ENCODE measurements around the gene CTXN1.

The CTXN1 gene

DNA sequence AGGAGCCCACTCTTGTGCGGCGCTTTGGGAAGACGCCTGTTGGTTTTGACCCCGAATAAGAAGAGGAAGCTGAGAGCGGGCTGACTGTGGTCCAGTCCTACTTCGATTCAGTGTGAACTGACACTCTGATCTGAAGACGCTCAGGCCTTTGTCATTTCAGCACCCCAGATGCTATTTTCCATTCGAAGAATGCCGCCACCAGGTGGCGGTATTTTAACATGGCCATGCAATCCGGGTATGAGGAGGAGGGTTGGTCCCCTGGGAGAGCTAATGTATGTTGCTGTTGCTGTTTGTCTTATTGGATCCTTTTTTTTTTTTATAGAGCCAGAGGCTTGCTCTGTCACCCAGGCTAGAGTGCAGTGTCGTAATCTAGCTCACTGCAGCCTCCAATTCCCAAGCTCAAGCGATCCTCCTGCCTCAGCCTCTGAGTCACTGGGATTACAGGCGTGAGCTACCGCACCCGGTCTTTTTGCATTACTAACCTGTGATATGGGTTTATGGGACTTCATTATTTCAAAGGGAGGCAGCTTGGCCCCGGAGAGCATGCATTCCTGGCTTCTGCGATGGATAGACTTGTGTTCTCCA, 18.3 kb upstream of the CTXN1 start:
- H3K4me3 ChIP-seq (ENCODE audit: low read length): peak overlapping the region; percentile 36; the same call in 1 of the 2 replicates
- H3K36me3 ChIP-seq (ENCODE audit: control insufficient read depth, insufficient read depth, low read length): peaks cover 7% of the 10 kb centered on the region; the same call in 1 of the 2 replicates
- H3K4me1 ChIP-seq (ENCODE audit: control insufficient read depth, insufficient read depth, low read length): no peaks in the 10 kb centered on the region
- H3K27me3 ChIP-seq (ENCODE audit: control insufficient read depth, insufficient read depth, low read length): no peaks in the 10 kb centered on the region
- H3K9me3 ChIP-seq (ENCODE audit: control insufficient read depth, insufficient read depth, low read length): no peaks in the 10 kb centered on the region
- no peak for DNase-seq (ENCODE audit: low read depth, low spot score)
- no peak overlapping the region for H3K27ac ChIP-seq (ENCODE audit: low read length)
- no CpG with 5 or more reads among the region's 18 CpGs for WGBS (ENCODE audit: insufficient coverage, insufficient read length)

DNA sequence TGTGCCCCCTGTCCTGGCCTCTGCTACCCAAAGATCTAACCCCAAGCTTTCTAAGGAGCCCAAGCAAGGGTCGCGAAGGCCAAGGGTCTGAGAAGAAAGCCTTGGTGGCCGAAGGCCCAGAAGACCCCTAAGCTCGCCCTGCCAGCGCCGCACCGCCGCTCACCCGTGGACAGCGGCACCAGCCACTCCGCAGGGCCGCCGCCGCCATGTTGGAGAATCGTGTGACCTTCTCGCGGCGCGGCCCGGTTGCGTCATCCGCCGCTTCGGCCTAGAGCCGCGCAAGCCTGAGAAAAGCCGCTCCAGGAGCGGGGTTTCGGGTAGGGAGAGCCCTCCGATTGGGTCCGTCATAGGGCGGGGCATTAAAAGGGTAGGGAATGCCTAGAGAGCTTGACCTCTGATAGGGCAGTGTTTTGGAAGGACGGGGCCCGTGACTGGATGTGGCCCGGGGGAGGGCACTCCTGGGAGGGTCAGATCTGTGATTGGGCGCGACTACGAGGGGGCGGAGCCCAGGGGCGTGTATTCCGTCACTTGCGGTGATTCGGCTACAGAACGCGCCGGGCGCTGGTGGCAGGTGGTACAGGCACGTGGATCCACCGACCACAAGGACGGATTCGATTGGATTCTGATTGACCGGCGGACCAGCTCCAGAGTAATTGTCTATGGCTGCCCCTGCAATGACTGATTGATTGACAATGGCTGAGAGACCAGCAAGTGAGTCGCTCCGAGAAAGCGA, 17.7 kb upstream of the CTXN1 start, which contains the start of gene TIMM44:
Gene TIMM44, minus strand, starts transcription at position 223 of the 733 bp plus-strand sequence. Its CDS starts 15 bp downstream, at position 208.
- peaks cover 7% of the 10 kb centered on the region; the same call in 1 of the 2 replicates for H3K36me3 ChIP-seq (ENCODE audit: control insufficient read depth, insufficient read depth, low read length)
- no peaks in the 10 kb centered on the region for H3K4me1 ChIP-seq (ENCODE audit: control insufficient read depth, insufficient read depth, low read length)
- H3K27me3 ChIP-seq (ENCODE audit: control insufficient read depth, insufficient read depth, low read length): no peaks in the 10 kb centered on the region
- DNase-seq (ENCODE audit: low read depth, low spot score): peak; percentile 99
- no CpG with 5 or more reads among the region's 56 CpGs for WGBS (ENCODE audit: insufficient coverage, insufficient read length)
- H3K27ac ChIP-seq (ENCODE audit: low read length): no peak within 1 kb of the TSS
- H3K4me3 ChIP-seq (ENCODE audit: low read length): peak within 1 kb of the TSS; percentile 67
- no peaks in the 10 kb centered on the region for H3K9me3 ChIP-seq (ENCODE audit: control insufficient read depth, insufficient read depth, low read length)

DNA sequence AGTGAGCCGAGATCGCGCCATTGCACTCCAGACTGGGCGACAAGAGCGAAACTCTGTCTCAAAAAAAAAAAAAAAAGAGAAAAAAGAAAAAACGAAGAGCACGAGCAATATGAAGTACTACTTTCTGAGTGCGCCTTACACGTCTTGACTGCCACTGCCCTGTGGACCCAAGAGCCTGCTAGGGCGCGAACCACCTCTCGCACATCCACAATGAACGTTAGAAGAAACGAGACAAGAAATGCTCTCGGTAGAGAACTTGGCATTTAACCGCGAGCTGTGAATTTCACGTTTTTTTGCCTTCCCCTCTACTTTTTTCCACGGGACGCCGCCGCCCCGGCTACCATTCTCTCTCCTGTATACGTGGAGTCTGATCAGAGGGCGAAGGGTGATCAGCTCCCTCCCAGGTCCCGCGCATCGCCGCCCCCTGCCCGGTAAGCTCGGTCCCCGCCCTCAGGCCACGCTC, 17.1 kb upstream of the CTXN1 start:
- no CpG with 5 or more reads among the region's 33 CpGs for WGBS (ENCODE audit: insufficient coverage, insufficient read length)
- Histone ChIP-seq H3K27ac (ENCODE audit: low read length) (no peak overlapping the region), H3K27me3 (ENCODE audit: control insufficient read depth, insufficient read depth, low read length) (no peaks in the 10 kb centered on the region), H3K9me3 (ENCODE audit: control insufficient read depth, insufficient read depth, low read length) (no peaks in the 10 kb centered on the region), H3K4me1 (ENCODE audit: control insufficient read depth, insufficient read depth, low read length) (no peaks in the 10 kb centered on the region), H3K36me3 (ENCODE audit: control insufficient read depth, insufficient read depth, low read length) (peaks cover 7% of the 10 kb centered on the region; the same call in 1 of the 2 replicates), H3K4me3 (ENCODE audit: low read length) (peak overlapping the region; percentile 67)
- DNase-seq (ENCODE audit: low read depth, low spot score): no peak

DNA sequence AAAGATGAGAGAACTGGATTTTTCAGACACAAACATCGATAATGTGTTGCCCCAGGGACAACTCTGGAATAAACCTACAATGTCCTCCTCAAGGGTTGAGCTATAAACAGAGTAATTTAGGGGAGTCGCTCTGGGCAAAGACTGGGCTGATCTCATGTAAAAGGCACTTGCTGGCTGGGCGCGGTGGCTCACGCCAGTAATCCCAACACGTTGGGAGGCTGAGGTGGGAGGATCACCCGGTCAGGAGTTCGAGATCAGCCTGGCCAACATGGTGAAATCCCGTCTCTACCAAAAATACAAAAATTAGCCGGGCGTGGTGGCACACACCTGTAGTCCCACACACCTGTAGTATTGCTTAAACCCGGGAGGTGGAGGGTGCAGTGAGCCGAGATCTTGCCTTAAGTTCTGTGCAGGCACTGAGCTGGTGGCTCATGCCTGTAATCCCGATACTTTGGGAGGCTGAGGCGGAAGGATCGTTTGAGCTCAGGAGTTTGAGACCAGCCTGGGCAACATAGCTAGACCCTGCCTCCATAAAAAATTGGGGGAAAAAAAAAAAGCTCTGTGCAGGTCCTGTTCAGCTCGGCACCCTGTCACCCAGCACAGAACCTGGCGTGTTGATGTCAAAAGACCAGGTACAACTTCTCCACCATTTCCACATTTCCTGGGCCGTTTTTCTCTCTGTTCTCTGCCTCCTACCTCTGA, 16.1 kb upstream of the CTXN1 start:
- WGBS (ENCODE audit: insufficient coverage, insufficient read length): no CpG with 5 or more reads among the region's 19 CpGs
- no peak overlapping the region for H3K27ac ChIP-seq (ENCODE audit: low read length)
- H3K4me3 ChIP-seq (ENCODE audit: low read length): no peak overlapping the region
- DNase-seq (ENCODE audit: low read depth, low spot score): no peak
- no peaks in the 10 kb centered on the region for H3K27me3 ChIP-seq (ENCODE audit: control insufficient read depth, insufficient read depth, low read length)
- peaks cover 10% of the 10 kb centered on the region for H3K36me3 ChIP-seq (ENCODE audit: control insufficient read depth, insufficient read depth, low read length)
- no peaks in the 10 kb centered on the region for H3K4me1 ChIP-seq (ENCODE audit: control insufficient read depth, insufficient read depth, low read length)
- H3K9me3 ChIP-seq (ENCODE audit: control insufficient read depth, insufficient read depth, low read length): no peaks in the 10 kb centered on the region

DNA sequence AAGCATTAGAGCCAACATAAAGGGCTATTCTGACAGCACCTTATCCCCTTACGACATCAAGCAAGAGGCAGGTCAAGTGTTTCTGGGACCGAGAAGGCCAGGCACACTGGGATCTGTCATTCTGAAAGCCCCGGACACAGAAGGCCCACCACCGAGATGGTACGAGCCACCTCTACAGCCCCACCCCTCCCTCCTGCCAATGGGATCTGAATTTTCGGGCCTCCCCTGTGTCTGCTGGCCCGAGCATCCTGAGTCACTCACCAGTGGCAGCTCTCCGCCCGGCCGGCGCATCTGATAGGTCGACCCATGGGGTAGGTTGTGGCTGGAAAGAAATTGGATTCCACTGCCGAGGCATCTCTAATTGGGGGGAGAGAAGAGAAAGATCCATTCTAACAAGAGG, 14.9 kb upstream of the CTXN1 start:
- DNase-seq (ENCODE audit: low read depth, low spot score): no peak
- H3K36me3 ChIP-seq (ENCODE audit: control insufficient read depth, insufficient read depth, low read length): peaks cover 12% of the 10 kb centered on the region

DNA sequence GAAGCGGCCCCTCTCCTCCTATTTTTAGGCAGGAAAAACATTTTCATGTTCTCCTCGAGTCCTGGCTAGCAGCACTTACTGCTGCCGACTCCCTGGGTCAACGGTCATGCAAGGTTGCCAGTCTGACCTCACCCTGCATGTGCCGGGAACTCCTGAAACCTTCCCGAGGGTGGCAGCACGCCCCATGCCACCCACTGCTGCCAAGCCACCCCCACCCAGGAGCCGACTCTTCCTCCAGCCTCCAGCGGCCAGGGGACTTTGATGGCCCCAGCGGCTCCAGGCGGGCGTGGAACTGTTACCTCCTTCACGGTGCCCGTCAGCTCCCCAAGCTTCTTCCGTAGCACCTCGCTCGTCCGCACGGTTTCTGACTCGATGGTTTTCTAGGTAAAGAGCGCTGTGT, 8.8 kb upstream of the CTXN1 start:
- H3K4me1 ChIP-seq (ENCODE audit: control insufficient read depth, insufficient read depth, low read length): no peaks in the 10 kb centered on the region
- H3K4me3 ChIP-seq (ENCODE audit: low read length): no peak overlapping the region
- WGBS (ENCODE audit: insufficient coverage, insufficient read length): no CpG with 5 or more reads among the region's 21 CpGs
- H3K27ac ChIP-seq (ENCODE audit: low read length): no peak overlapping the region
- peaks cover 51% of the 10 kb centered on the region for H3K36me3 ChIP-seq (ENCODE audit: control insufficient read depth, insufficient read depth, low read length)
- H3K27me3 ChIP-seq (ENCODE audit: control insufficient read depth, insufficient read depth, low read length): no peaks in the 10 kb centered on the region
- no peak for DNase-seq (ENCODE audit: low read depth, low spot score)
- H3K9me3 ChIP-seq (ENCODE audit: control insufficient read depth, insufficient read depth, low read length): no peaks in the 10 kb centered on the region

More for the DNA sequence above, 14.9 kb upstream of the CTXN1 start:
- Histone ChIP-seq H3K4me3 (ENCODE audit: low read length) (no peak overlapping the region), H3K27ac (ENCODE audit: low read length) (no peak overlapping the region), H3K27me3 (ENCODE audit: control insufficient read depth, insufficient read depth, low read length) (no peaks in the 10 kb centered on the region), H3K9me3 (ENCODE audit: control insufficient read depth, insufficient read depth, low read length) (no peaks in the 10 kb centered on the region), H3K4me1 (ENCODE audit: control insufficient read depth, insufficient read depth, low read length) (no peaks in the 10 kb centered on the region)
- no CpG with 5 or more reads among the region's 13 CpGs for WGBS (ENCODE audit: insufficient coverage, insufficient read length)

DNA sequence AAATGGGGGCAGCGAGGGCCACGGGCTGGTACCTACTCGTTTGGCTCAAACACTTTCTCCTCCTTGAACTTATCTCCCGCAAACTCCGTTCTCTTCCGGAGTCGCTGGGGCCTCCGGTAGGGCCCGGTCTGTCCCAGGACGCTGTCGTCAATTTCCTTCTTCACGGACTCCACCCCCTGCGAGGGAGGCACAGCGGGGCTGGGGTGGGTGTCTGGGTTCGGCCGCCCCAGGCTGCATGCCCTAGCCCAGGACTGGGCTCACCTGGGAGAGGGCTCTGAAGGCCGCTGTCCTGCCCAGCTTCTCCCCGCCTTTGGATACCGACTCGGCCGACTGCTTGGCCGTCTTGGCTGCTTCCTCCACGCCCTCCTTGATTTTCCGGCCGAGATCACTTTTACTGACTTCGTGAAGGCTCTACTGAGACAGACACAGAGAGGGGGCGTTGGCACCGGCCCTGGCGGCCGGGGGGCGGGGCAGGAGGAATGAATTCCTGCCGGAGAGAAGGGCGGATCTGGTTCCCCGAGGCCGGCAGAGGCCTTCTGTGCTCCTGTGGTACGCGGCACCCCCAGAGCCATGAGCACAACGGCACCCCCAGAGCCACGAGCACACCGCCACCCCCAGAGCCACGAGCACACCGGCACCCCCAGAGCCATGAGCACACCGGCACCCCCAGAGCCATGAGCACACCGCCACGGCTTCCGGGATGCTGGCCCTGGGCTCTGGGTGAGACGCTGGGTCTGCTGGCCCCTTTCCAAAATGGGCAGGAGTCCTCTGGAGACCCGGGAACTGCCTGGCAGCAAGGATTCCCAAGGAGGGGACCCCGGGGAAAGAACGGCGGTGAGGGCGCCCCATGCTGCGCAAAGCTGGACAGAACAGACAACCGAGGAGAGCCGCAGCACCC, 8.1 kb upstream of the CTXN1 start:
- Histone ChIP-seq H3K9me3 (ENCODE audit: control insufficient read depth, insufficient read depth, low read length) (no peaks in the 10 kb centered on the region), H3K27ac (ENCODE audit: low read length) (no peak overlapping the region), H3K4me3 (ENCODE audit: low read length) (no peak overlapping the region), H3K36me3 (ENCODE audit: control insufficient read depth, insufficient read depth, low read length) (peaks cover 51% of the 10 kb centered on the region), H3K4me1 (ENCODE audit: control insufficient read depth, insufficient read depth, low read length) (0 out of 2 replicates have a peak, but pooled peaks cover under 1% of the 10 kb centered on the region), H3K27me3 (ENCODE audit: control insufficient read depth, insufficient read depth, low read length) (no peaks in the 10 kb centered on the region)
- WGBS (ENCODE audit: insufficient coverage, insufficient read length): no CpG with 5 or more reads among the region's 55 CpGs
- no peak for DNase-seq (ENCODE audit: low read depth, low spot score)

DNA sequence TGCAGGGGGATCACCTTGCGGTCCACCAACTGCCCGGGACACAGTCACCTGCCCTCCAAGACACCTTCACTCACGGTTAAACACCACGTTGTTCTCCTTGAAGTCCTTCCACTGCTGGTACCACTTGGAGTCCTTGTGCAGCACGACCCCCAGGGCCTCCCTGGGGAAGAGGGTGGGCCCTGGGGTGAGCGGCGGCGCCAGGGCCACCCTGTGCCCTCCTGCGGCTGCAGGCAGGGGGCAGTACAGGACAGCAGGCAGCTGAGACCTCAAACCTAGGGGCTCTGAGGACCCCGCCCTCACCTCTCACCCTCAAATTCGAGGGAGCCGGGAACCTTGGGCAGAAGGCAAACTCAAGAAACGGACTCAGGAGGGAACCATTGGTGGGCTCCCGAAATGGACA, 7.5 kb upstream of the CTXN1 start:
- Histone ChIP-seq H3K4me1 (ENCODE audit: control insufficient read depth, insufficient read depth, low read length) (0 out of 2 replicates have a peak, but pooled peaks cover 1% of the 10 kb centered on the region), H3K4me3 (ENCODE audit: low read length) (no peak overlapping the region), H3K9me3 (ENCODE audit: control insufficient read depth, insufficient read depth, low read length) (no peaks in the 10 kb centered on the region), H3K36me3 (ENCODE audit: control insufficient read depth, insufficient read depth, low read length) (peaks cover 51% of the 10 kb centered on the region), H3K27me3 (ENCODE audit: control insufficient read depth, insufficient read depth, low read length) (no peaks in the 10 kb centered on the region), H3K27ac (ENCODE audit: low read length) (no peak overlapping the region)
- DNase-seq (ENCODE audit: low read depth, low spot score): no peak
- no CpG with 5 or more reads among the region's 14 CpGs for WGBS (ENCODE audit: insufficient coverage, insufficient read length)

DNA sequence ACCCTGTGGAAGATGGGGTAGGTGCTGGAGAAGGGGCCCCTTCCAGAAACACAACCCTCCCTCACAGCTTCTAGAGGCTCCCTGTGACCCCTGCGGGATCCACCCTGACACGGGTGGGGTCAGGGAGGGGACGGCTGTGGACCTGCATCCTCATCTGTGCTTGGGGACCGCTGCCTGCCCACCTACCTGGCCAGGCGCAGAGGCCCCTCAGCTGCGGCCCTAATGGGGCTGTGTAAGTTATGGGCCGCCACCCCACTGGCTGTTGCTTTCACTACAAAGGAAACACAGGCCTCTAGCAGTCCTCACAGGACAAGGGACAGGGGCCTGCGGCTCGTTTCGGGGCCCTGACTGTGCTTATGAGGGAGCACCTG, 7.0 kb upstream of the CTXN1 start:
- no peaks in the 10 kb centered on the region for H3K9me3 ChIP-seq (ENCODE audit: control insufficient read depth, insufficient read depth, low read length)
- H3K4me3 ChIP-seq (ENCODE audit: low read length): no peak overlapping the region
- 0 out of 2 replicates have a peak, but pooled peaks cover 1% of the 10 kb centered on the region for H3K4me1 ChIP-seq (ENCODE audit: control insufficient read depth, insufficient read depth, low read length)
- no peak for DNase-seq (ENCODE audit: low read depth, low spot score)
- H3K36me3 ChIP-seq (ENCODE audit: control insufficient read depth, insufficient read depth, low read length): peaks cover 51% of the 10 kb centered on the region
- H3K27me3 ChIP-seq (ENCODE audit: control insufficient read depth, insufficient read depth, low read length): no peaks in the 10 kb centered on the region
- no CpG with 5 or more reads among the region's 10 CpGs for whole genome bisulfite sequencing (ENCODE audit: insufficient coverage, insufficient read length)
- no peak overlapping the region for H3K27ac ChIP-seq (ENCODE audit: low read length)

Measured in iPS DF 6.9 (cell line).